Embryonic facial prominence (tissue), 1 donor: ENCODE measurements around the gene MAPK14.
"Not testable (repeated sequence)": the region's sequence is repeated elsewhere in the genome, so short reads cannot be mapped to it uniquely, and the experiment has no call there.

Source experiments
- DNase-seq: peaks from one replicate; pipeline ENCODE4 v3.0.0-alpha.2; 2016; ENCODE audit errors: extremely low spot score

The MAPK14 gene

DNA sequence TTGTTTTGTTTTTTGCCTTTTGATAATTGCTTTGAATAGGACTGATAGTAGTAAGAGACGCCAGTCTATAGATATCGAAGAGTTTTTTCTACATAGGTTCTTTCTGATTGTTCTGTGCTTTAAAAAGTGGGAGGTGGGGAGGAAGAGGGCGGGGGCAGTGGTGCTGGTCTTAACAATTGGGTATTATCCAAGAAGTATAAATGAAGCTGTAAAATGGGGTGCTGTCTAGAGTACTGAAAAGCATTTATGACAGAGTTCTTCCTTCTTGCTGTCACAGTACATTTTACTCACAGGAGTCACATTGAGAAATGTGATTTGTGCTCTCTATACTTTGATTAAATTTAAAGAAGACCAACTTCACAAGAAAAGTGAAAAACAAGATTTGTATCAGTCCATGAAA, 41.0 kb downstream of the MAPK14 start:
- DNase-seq = no peak

DNA sequence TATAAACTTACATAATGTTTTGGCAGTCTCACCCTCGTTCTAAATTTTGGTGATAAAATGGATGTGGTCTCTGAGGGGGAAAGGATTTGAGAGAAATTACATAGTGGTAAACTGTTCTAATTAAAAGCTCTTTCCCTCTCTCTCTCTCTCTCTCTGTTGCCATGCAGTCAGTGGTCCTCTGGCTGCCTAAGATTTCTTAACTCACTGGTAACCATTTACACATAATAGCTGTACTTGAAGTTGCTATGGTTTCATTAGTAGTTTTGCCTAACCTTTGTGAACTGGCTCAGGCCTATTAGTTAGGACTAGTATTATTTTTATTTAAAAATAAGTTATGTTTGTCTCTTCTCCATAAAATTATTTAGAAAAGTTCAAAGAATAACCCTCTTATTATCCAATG, 42.0 kb downstream of the MAPK14 start:
- DNase-seq = no peak

DNA sequence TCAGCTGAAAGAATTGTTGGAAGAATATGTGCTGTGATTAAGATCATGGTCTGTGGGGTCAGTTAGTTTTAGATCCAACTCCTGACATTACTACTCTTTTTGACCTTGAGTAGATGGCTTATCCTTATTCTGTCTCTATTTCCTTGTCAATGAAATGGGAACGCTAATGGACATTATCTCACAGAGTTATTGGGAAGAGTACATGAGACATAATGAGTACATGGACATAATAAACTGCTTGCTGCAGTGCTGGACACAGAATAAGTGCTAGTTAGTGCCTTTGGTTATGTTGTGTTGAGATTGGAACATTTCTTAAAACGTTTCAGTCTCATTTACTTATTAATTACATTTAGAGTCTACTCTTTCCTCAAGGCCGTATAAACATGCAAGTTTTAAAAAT, 42.6 kb downstream of the MAPK14 start:
- no peak for DNase-seq

DNA sequence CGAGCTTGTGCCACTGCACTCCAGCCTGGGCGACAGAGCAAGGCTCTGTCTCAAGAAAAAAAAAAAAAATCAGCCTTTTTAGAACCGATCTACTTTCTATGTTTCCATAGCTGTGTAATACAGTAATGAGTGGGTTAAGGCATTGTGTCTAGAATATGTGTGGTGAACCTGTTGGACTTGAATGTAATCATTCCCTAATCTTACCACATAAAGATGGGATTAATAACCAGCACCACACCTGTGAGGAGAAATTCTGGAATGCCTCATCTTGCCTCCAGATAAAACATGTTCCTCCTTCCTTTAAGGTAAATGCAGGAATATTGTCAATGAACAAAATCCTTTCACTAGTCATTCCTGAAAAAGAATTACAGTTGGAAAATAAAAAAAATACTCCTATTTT, 43.7 kb downstream of the MAPK14 start:
- no peak for DNase-seq

DNA sequence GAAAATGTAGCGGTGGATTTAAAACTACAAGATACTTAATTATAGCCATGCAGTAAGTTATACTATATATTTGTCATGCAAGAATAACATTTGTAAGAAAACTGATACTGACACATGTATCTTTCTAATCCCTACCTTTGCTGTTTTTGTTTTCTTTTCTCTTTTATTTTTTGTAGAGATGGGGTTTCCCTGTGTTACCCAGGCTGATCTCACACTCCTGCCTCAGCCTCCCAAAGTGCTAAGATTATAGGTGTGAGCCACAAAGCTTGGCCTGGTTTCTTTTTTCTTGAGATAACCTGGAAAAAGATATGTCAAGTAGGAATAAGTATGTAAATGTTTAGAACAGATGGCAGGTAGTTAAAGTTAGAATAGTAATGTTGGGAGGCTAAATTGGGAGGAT, 44.1 kb downstream of the MAPK14 start:
- no peak for DNase-seq

GRCh38 chr6:36072681-36073080, 45.1 kb downstream of the MAPK14 start:
- DNase-seq = no peak

DNA sequence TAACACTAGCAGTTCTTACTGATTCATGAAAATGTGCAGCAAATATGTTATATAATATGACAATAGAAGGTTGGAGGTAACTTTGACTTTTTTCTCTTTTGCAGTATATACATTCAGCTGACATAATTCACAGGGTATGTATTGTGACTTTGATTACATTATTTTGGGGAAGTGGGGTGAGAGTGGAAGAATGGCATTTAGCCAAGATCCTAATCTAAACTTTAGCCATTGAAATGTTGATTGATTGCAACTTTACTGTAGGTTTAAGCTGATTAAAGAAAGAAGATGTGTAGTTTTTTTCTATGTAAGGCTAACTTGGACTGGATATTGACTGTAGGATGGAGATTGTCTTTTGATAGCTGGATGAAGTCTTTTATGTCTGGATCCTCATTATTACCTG, 46.0 kb downstream of the MAPK14 start:
- DNase-seq = no peak

DNA sequence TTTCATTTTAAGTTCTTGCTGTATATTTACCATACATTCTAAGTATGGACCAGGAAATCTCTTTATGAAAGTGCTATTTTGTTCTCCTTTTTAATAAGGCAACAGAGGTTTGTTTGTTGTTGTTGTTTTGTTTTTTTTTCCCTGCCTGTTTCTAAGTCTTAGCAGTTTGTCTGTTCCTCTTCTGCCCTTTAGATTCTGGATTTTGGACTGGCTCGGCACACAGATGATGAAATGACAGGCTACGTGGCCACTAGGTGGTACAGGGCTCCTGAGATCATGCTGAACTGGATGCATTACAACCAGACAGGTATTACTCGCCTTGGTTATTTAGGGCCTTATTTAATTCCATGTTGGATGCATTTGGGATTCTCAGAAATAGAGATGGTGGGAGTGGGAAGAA, 48.0 kb downstream of the MAPK14 start:
- no peak for DNase-seq

DNA sequence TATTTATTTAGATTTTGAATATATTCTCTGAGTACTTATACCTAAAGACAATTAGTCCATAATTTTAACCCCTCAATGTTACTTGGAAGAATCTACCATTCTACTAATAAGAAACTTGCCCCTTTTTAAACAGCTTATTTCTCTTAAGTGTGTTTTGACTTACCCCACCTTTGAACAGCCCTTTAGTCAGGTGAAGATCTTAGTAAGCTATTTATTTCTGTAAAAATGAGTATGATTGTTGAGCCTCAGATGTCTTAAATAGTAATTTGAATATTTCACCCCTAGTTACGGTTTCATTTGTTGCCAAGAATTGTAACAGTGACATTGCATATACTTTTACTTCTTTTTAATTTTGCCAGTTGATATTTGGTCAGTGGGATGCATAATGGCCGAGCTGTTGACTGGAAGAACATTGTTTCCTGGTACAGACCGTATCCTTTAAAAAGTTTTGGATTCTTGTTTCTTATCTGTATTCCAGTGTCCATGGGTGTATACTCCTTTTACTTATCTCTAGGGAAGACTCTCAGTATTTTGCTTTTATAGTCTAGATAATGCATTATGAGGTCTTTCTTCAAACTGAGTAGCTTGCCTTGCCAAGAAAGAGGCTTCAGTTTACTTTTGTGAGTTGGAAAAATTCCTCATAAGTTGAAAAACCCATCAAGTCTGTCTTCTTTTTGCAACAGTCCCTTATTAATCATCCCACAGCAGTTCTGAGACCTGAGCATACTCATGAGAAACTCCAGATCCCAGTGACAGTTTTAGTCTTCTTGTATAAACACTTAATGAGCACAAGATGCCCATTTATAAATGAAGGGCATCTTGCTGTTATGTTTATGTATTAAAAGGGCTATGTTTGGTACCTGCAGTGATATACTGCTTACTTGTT, 48.8 kb downstream of the MAPK14 start:
- no peak for DNase-seq

DNA sequence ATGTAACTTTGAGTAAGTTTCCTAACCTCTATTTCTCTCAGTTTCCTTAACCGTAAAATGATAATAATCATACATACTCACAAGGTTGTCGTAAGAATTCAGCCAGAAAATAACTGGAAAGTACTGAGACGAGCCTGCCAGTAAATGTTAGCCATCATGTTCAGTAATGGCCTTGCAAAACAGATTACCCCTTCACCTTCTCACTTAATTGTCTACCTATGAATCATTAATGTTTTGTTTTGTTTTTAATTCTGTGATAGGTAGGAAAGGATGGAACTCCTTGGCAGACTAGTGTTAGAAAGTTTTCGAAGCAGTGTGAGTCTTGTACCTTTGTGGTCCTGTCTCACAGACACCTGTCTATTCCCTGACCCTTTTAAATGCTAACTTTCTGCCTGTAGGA, 50.6 kb downstream of the MAPK14 start:
- no peak for DNase-seq

DNA sequence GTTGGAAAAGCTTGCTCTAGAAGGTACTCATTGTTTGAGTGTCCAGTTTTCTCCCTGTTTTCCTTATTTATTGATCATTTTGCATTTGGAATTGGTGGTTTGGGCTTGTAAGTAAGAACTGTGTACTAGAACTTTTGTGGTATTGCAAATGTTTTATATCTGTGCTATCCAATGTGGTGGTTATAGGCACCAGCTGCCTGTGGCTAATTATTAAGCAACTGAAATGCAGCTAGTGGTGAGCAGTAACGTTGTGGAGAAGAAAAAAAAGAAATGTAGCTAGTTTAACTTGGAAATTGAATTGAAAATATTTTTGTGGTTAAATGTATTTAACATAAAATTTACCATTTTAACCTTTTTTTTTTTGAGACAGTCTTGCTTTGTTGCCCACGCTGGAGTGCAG, 52.0 kb downstream of the MAPK14 start:
- no peak for DNase-seq

DNA sequence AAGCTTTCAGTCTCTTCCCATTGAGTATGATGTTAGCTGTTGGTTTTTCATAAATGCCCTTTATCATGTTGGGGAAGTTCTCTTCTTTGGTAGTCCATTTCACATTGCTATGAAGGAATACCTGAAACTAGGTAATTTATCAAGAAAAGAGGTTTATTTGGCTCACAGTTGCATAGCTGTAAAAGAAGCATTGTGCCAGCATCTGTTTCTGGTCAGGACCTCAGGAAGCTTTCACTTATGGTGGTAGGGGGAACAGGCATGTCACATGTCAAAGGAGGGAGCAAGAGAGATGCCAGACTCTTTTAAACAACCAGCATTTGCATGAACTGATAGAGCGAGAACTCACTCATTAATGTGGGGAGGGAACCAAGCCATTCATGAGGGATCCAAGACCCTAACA, 54.7 kb downstream of the MAPK14 start:
- no peak for DNase-seq

GRCh38 chr6:36083446-36083845, 55.8 kb downstream of the MAPK14 start:
- no peak for DNase-seq

- not testable (repeated sequence) for DNase-seq
These were observed 60.6 kb downstream of the MAPK14 start for GRCh38 chr6:36088204-36088603.

DNA sequence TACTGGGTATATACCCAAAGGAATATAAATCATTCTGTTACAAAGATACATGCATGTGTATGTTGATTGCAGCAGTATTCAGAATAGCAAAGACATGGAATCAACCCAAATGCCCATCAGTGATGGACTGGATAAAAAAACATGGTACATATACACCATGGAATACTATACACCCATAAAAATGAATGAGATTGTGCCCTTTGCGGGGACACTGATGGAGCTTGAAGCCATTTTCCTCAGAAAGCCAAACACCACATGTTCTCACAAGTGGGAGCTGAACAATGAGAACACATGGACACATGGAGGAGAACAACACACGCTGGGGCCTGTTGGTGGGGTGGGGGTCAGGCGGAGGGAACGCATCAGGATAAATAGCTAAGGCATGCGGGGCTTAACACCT, 61.4 kb downstream of the MAPK14 start:
- DNase-seq = no peak

- DNase-seq = no peak
These were observed 66.6 kb downstream of the MAPK14 start for GRCh38 chr6:36094238-36094637.

DNA sequence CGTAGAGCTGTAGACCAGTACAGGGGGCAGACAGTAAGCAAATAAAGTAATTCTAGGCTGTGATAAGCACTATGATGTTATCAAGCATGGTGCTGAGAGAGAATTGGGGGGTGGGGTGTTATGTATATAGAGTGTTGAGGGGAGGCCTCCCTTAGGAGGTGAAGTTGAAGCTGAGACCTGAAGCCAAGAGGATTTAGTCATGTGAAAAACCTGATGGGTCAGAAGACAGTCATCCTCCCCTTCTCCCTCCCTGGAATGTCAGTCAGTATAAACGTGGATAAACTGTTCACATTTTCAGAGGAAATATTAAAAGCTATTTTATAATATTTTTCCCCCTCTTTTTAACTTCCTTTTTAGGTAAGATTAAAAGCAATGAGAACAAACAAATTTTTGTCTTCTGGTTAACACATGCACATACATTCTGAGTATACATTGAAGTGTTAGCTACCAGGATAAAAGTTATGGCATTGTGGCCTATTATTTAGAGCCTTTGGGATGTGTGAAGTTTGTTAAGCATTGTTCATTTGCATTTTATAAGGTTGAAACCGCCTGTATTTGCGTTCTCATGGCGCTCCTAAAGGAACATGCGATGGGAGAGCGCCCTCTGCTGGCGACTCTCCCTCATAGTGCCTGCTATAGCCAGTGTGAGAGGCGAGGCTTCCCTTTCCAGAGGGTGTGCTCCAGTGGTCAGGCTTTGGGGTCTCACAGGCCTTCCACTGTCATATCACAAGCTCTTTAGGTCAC, 67.3 kb downstream of the MAPK14 start:
- DNase-seq = peak; percentile 38

DNA sequence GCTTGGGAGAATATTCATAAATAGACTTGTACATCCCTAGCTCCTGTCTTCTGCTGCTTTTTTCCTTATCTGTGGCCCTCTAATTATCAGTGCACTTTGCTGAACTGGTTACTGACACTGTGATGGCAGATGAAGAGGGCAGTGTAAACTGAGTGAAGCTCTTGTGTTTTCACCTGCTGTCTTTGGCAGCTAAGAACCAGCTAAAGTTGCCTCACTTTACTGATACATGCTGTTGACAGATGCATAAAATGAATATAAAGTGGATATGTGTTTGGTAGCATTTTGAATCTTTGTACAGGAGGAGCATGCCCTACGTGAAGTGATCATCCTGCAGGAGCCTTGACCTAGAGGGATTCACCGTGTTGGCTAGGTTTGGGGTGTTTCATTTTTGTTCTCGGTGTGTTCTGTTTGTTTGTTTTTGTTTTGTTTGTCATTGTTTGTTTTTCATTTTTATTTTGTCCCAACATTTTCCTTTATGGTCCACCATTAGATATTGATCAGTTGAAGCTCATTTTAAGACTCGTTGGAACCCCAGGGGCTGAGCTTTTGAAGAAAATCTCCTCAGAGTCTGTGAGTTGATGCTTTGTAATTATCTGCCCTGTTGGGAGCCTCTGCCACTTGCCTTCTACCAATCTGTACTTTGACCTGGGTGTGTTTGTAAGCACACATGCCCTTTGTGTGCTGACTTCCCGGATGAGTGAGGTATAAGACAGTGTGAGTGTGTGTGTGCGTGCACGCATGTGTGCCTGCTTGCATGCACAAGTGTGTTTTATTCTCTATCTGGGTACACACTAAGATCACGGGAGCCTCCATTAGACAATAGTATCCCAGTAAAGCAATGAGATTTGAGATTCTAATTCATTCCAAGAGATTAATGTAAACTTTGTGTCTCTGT, 68.1 kb downstream of the MAPK14 start:
- DNase-seq = no peak

GRCh38 chr6:36098253-36098919, 70.8 kb downstream of the MAPK14 start:
- no peak for DNase-seq

DNA sequence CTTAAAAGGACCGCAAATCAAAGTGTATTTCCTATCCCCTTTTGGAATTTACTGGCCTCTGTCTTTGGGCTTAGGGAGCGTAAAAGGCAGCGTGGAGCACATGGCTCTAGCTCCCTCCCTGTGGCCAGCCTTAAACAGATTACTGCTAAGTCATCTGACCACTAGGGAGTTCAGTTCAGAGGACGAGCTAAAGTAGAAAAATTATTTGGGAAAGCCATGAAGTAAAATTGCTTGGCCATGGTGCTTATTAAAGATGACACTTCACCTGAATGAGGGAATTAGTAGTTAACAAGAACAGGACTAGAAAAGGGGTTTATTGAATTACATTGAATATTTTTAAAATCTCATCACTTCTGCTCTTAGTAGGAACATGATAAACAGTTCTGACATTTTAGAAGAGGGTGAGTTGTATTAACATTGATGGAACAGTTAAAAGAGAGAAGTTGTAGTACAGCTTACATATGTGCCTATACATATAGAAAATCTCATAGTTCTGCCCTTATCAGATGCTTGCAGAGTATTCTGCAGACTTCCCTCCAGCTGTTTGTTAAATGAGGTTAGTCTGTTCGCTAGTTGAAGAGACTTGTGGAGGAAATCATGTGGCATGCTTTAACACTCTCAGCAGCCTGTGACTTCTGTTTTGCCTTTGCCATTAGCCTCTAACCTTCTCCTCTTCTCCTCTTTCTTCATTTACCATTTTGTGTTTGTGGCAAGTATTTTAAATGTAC, 71.5 kb downstream of the MAPK14 start:
- no peak for DNase-seq
